H1 (cell line): Measurements from ENCODE around the gene ARPIN. TPM values are rescaled to one million over a fixed set of nuclear protein-coding genes. Genes with fewer than 3 reads are reported as not detected.

ENCODE experiments used
- CTCF ChIA-PET: fragments of 300-600 bp; sonication (Branson Sonifier 250); formaldehyde crosslinking; loops from one replicate; lab custom pipeline; 2021; ENCODE audit not compliant: partially characterized antibody; lab: Charles Lee
- POLR2A ChIA-PET: fragments of 300-600 bp; sonication (Branson Sonifier 250); formaldehyde crosslinking; loops from one replicate; lab custom pipeline; 2021; ENCODE audit warnings: inconsistent platforms; ENCODE audit not compliant: partially characterized antibody; lab: Charles Lee
- DNase-seq, 2 experiments: peaks; one replicate each; pipeline versions ENCODE4 v3.0.0 to v3.0.0-alpha.2; 2010 to 2022; ENCODE audit warnings: low spot score in 2 of 2, low read depth in 1 of 2, mixed read lengths in 1 of 2
- FAIRE-seq: peaks from 2 replicates; lab custom pipeline; 2011; peaks lifted over from hg19 to GRCh38; lab: Jason Lieb, UNC
- H2AFZ ChIP-seq: 2 replicates; pipeline ENCODE4 v1.8.1; 2012; ENCODE audit warnings: low read length, inconsistent platforms
- H2AK5ac ChIP-seq: 2 replicates; pipeline ENCODE4 v1.6.1; 2013; ENCODE audit warnings: low read depth, low read length
- H2BK120ac ChIP-seq: replicated peaks from 2 replicates; pipeline ENCODE3; 2013; ENCODE audit warnings: low read depth, low read length, inconsistent platforms
- H2BK12ac ChIP-seq: 2 replicates; pipeline ENCODE4 v1.6.1; 2013; ENCODE audit warnings: low read depth, low read length
- H2BK15ac ChIP-seq: 2 replicates; pipeline ENCODE4 v1.6.1; 2013; ENCODE audit warnings: low read length
- H2BK20ac ChIP-seq: 2 replicates; pipeline ENCODE4 v1.6.1; 2013; ENCODE audit warnings: low read length
- H2BK5ac ChIP-seq: 2 replicates; pipeline ENCODE4 v1.6.1; 2013; ENCODE audit warnings: low read depth, low read length
- H3K14ac ChIP-seq: 2 replicates; pipeline ENCODE4 v1.6.1; 2013; ENCODE audit warnings: inconsistent platforms; ENCODE audit not compliant: insufficient read length
- H3K18ac ChIP-seq: 2 replicates; pipeline ENCODE4 v1.6.1; 2013; ENCODE audit warnings: low read length; ENCODE audit errors: extremely low read depth
- H3K23ac ChIP-seq: 2 replicates; pipeline ENCODE4 v1.6.1; 2013; ENCODE audit warnings: inconsistent platforms; ENCODE audit not compliant: insufficient read length
- H3K23me2 ChIP-seq: 2 replicates; pipeline ENCODE4 v1.6.1; 2013; ENCODE audit warnings: low read depth, low read length
- H3K27ac ChIP-seq: 2 replicates; pipeline ENCODE4 v1.6.1; 2011; ENCODE audit warnings: low read depth, low read length, inconsistent platforms
- H3K27me3 ChIP-seq, 4 experiments: replicated peaks in 1 of 4; 1 replicate in 1 of 4; 2 replicates in 3 of 4; pipeline versions ENCODE4 v1.6.1 to v1.8.1; 2011 to 2013; ENCODE audit warnings: low read length in 3 of 4, mild to moderate bottlenecking in 3 of 4, inconsistent platforms in 2 of 4, mixed read lengths in 2 of 4, moderate library complexity in 1 of 4; ENCODE audit not compliant: control insufficient read depth in 3 of 4, insufficient read depth in 3 of 4; ENCODE audit errors: extremely low read depth in 1 of 4
- H3K36me3 ChIP-seq, 4 experiments: 2 replicates each; pipeline versions ENCODE4 v1.6.1 to v1.8.1; 2011 to 2013; ENCODE audit warnings: mild to moderate bottlenecking in 4 of 4, low read length in 3 of 4, moderate library complexity in 2 of 4, control low read depth in 1 of 4, inconsistent platforms in 1 of 4; ENCODE audit not compliant: insufficient read depth in 4 of 4, control insufficient read depth in 2 of 4
- H3K4ac ChIP-seq: replicated peaks from 2 replicates; pipeline ENCODE3; 2013; ENCODE audit warnings: low read length, low read depth, mixed read lengths, inconsistent platforms; ENCODE audit not compliant: insufficient read length
- H3K4me1 ChIP-seq, 4 experiments: replicated peaks in 1 of 4; 1 replicate in 1 of 4; 2 replicates in 3 of 4; pipeline versions ENCODE4 v1.6.1 to v1.8.1; 2011 to 2013; ENCODE audit warnings: low read length in 3 of 4, inconsistent platforms in 2 of 4, mixed read lengths in 1 of 4; ENCODE audit not compliant: insufficient read depth in 4 of 4, control insufficient read depth in 3 of 4
- H3K4me2 ChIP-seq, 2 experiments: 2 replicates each; pipeline versions ENCODE4 v1.6.1 to v1.8.1; 2011 to 2013; ENCODE audit warnings: low read depth in 2 of 2, low read length in 2 of 2, control low read depth in 1 of 2, inconsistent platforms in 1 of 2, mild to moderate bottlenecking in 1 of 2; ENCODE audit not compliant: insufficient read depth in 1 of 2
- H3K4me3 ChIP-seq, 4 experiments: fragments of 200-600, 300-600 bp in 1 of 4; sonication (generic), shearing (Covaris generic), sonication (Bioruptor Twin) in 1 of 4; 2 replicates each; pipeline versions ENCODE4 v1.5.1 to v1.8.1; 2011 to 2016; ENCODE audit warnings: low read length in 4 of 4, low read depth in 3 of 4, control low read depth in 2 of 4, inconsistent platforms in 2 of 4, mild to moderate bottlenecking in 2 of 4, mixed read lengths in 1 of 4, moderate library complexity in 1 of 4; ENCODE audit not compliant: insufficient read depth in 2 of 4; ENCODE audit errors: extremely low read depth in 1 of 4
- H3K56ac ChIP-seq: replicated peaks from 2 replicates; pipeline ENCODE3; 2013; ENCODE audit warnings: low read depth, mild to moderate bottlenecking, mixed read lengths, low read length, inconsistent platforms; ENCODE audit not compliant: insufficient read length
- H3K79me1 ChIP-seq: 2 replicates; pipeline ENCODE4 v1.6.1; 2013; ENCODE audit warnings: low read depth, low read length, control low read depth
- H3K79me2 ChIP-seq, 2 experiments: 2 replicates each; pipeline versions ENCODE4 v1.6.1 to v1.8.1; 2012 to 2013; ENCODE audit warnings: low read length in 2 of 2, mild to moderate bottlenecking in 2 of 2, inconsistent platforms in 1 of 2; ENCODE audit not compliant: insufficient read depth in 2 of 2, control insufficient read depth in 1 of 2
- H3K9ac ChIP-seq, 4 experiments: replicated peaks in 1 of 4; 1 replicate in 1 of 4; 2 replicates in 3 of 4; pipeline versions ENCODE4 v1.6.1 to v1.8.1; 2011 to 2013; ENCODE audit warnings: low read depth in 3 of 4, low read length in 3 of 4, control low read depth in 2 of 4, mild to moderate bottlenecking in 2 of 4, moderate library complexity in 2 of 4, inconsistent platforms in 1 of 4; ENCODE audit errors: extremely low read depth in 1 of 4
- H3K9me3 ChIP-seq, 2 experiments: 2 replicates each; pipeline versions ENCODE4 v1.6.1 to v1.8.1; 2012 to 2013; ENCODE audit warnings: mild to moderate bottlenecking in 2 of 2, moderate library complexity in 2 of 2, control low read depth in 1 of 2, inconsistent platforms in 1 of 2, low read depth in 1 of 2, low read length in 1 of 2, mixed read lengths in 1 of 2; ENCODE audit not compliant: insufficient read depth in 2 of 2
- H4K20me1 ChIP-seq, 2 experiments: replicated peaks in 1 of 2; 2 replicates each; pipeline versions ENCODE3 to v1.8.1; 2011 to 2013; ENCODE audit warnings: inconsistent platforms in 2 of 2, low read length in 2 of 2, mild to moderate bottlenecking in 1 of 2; ENCODE audit not compliant: insufficient read depth in 2 of 2, control insufficient read depth in 1 of 2
- H4K5ac ChIP-seq: 2 replicates; pipeline ENCODE4 v1.6.1; 2013; ENCODE audit warnings: low read length, low read depth, mixed read lengths, inconsistent platforms; ENCODE audit not compliant: insufficient read length
- H4K8ac ChIP-seq: 2 replicates; pipeline ENCODE4 v1.8.0; 2013; ENCODE audit warnings: mild to moderate bottlenecking, moderate library complexity, low read length, inconsistent platforms; ENCODE audit not compliant: insufficient read depth; ENCODE audit errors: extremely low read depth
- H4K91ac ChIP-seq: replicated peaks from 2 replicates; pipeline ENCODE3; 2013; ENCODE audit warnings: low read length, mixed read lengths, inconsistent platforms; ENCODE audit not compliant: insufficient read length
- WGBS, 2 experiments: shearing (Covaris generic) in 1 of 2; methylation state at CpG; one replicate each; pipeline versions ENCODE4 v1.1.6 to v1.1.7; 2013 to 2015; ENCODE audit warnings: low lambda C conversion rate in 2 of 2, mixed read lengths in 2 of 2, inconsistent platforms in 1 of 2, low coverage in 1 of 2, missing lambda C conversion rate in 1 of 2; ENCODE audit not compliant: insufficient replicate concordance in 2 of 2, insufficient coverage in 1 of 2, insufficient read length in 1 of 2; ENCODE audit errors: extremely low coverage in 1 of 2, missing lambda C conversion rate in 1 of 2; 5-methylcytosine and 5-hydroxymethylcytosine counted together
- polyA plus RNA-seq, 7 experiments: library from polyadenylated mRNA; depleted of rRNA in 3 of 7; stranded (reverse) in 5 of 7; unstranded in 2 of 7; fragments of >200 nt in 5 of 7; fragments of 200-250 nt in 2 of 7; gene quantifications; 1 replicate in 5 of 7; 2 replicates in 1 of 7; 4 replicates in 1 of 7; pipeline versions ENCODE4 v1.2.1 to v1.2.3, GENCODE V29; 2011 to 2013; ENCODE audit warnings: missing spikeins in 2 of 7, mixed read lengths in 2 of 7
- total RNA-seq: library from RNA; stranded (reverse); fragmentation: NEBNext Ultra II Directional; extraction: Animal tissue kit (Norgen Biotek cat#: 25700); gene quantifications from 2 replicates; pipeline ENCODE4 v1.2.1, GENCODE V29; 2021
- TF ChIP-seq, protein P1 (sequence below), 3 experiments: IDR thresholded peaks; 1 replicate in 2 of 3; 2 replicates in 1 of 3; pipeline versions ENCODE4 v1.5.1 to v1.6.1; 2011; ENCODE audit warnings: low read length in 3 of 3, mild to moderate bottlenecking in 3 of 3, inconsistent platforms in 2 of 3, low read depth in 1 of 3, moderate library complexity in 1 of 3; ENCODE audit not compliant: insufficient read depth in 1 of 3; ENCODE audit errors: control extremely low read depth in 1 of 3

ARPIN gene
- total and polyA plus RNA-seq, 2 of the 8 experiments (the other 6 are each of a cell fraction or from before 2014, with no cell fraction given), result 3.1 to 3.9 TPM

DNA sequence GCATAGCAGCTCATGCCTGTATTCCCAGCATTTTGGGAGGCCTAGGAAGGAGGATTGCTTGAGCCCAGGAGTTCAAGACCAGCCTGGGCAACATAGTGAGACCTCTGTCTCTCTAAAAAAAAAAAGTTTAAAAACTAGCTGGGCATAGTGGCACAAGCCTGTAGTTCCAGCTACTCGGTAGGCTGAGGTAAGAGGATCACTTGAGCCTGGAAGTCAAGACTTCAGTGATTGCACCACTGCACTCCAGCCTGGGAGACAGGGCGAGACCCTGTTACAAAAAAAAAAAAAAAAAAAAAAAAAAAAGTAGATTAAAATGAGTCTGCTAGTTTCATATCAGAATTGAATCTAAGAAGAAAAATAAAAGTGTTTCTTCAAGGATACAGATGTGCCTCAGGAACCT lies 65.7 kb downstream of the ARPIN start:
- no peak overlapping the region for H2AK5ac ChIP-seq
- H3K14ac ChIP-seq, result no peak overlapping the region
- no peak overlapping the region for H3K27ac ChIP-seq
- no peak overlapping the region for H3K4me2 ChIP-seq
- H2BK12ac ChIP-seq, result no peak overlapping the region
- POLR2A ChIA-PET, result no interaction called here
- no peak overlapping the region for H2BK20ac ChIP-seq
- no peak overlapping the region for H3K56ac ChIP-seq
- H3K23me2 ChIP-seq, result no peaks in the 10 kb centered on the region
- FAIRE-seq (no peak), DNase-seq (no peak)
- no peak overlapping the region for H2BK15ac ChIP-seq
- no peak overlapping the region for H3K4ac ChIP-seq
- no peak overlapping the region for H2BK5ac ChIP-seq
- no peak overlapping the region for H2AFZ ChIP-seq
- TF ChIP-seq, protein P1, sequence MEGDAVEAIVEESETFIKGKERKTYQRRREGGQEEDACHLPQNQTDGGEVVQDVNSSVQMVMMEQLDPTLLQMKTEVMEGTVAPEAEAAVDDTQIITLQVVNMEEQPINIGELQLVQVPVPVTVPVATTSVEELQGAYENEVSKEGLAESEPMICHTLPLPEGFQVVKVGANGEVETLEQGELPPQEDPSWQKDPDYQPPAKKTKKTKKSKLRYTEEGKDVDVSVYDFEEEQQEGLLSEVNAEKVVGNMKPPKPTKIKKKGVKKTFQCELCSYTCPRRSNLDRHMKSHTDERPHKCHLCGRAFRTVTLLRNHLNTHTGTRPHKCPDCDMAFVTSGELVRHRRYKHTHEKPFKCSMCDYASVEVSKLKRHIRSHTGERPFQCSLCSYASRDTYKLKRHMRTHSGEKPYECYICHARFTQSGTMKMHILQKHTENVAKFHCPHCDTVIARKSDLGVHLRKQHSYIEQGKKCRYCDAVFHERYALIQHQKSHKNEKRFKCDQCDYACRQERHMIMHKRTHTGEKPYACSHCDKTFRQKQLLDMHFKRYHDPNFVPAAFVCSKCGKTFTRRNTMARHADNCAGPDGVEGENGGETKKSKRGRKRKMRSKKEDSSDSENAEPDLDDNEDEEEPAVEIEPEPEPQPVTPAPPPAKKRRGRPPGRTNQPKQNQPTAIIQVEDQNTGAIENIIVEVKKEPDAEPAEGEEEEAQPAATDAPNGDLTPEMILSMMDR (IDR thresholded peaks at IDR 0.05; ENCODE audit: control extremely low read depth in 1 of 3, insufficient read depth in 1 of 3, low read depth in 1 of 3, low read length in 3 of 3), result no peak
- no peaks in the 10 kb centered on the region for H3K79me2 ChIP-seq
- no peak overlapping the region for H4K5ac ChIP-seq
- no peak overlapping the region for H3K4me3 ChIP-seq
- no peak overlapping the region for H3K18ac ChIP-seq
- 100% methylated on average over 1 of the region's 2 CpGs; no CpG with 5 or more reads in 1 of the 2 experiments for WGBS, 2 experiments
- H4K91ac ChIP-seq, result no peak overlapping the region
- H3K27me3 ChIP-seq, result no peaks in the 10 kb centered on the region
- no peaks in the 10 kb centered on the region for H3K4me1 ChIP-seq
- no peak overlapping the region for H3K23ac ChIP-seq
- CTCF ChIA-PET, result interaction anchor here (0.6 to 1.0 kb wide), 2 partner anchors 11 to 86 kb away, joined by 3 read pairs; no protein-coding TSS in a partner anchor
- no peak overlapping the region for H4K8ac ChIP-seq
- H3K9me3 ChIP-seq, result no peaks in the 10 kb centered on the region
- H4K20me1 ChIP-seq, result peaks cover 0 to 1% of the 10 kb centered on the region in 2 experiments
- H3K9ac ChIP-seq, result no peak overlapping the region
- H3K36me3 ChIP-seq, result peaks cover 0 to 5% (median 2%) of the 10 kb centered on the region in 4 experiments; a peak in 3 of 8 replicates
- no peak overlapping the region for H2BK120ac ChIP-seq
- H3K79me1 ChIP-seq, result no peaks in the 10 kb centered on the region
